WTC11 (cell line): ENCODE measurements around the gene ADGRF3. TPM values are rescaled to one million over a fixed set of nuclear protein-coding genes. Genes with fewer than 3 reads are reported as not detected.
"Not testable (repeated sequence)": the region's sequence is repeated elsewhere in the genome, so short reads cannot be mapped to it uniquely, and the experiment has no call there.

ENCODE experiments used
- ATAC-seq: fragments of 200-7000 bp; cut with Tn5 transposase; 2 replicates; pipeline ENCODE4 v1.10.0; 2021; ENCODE audit warnings: mild to moderate bottlenecking, moderate library complexity
- CTCF ChIA-PET: fragments of 300-600 bp; sonication (Branson Sonifier 250); formaldehyde crosslinking; loops from one replicate; lab custom pipeline; 2021; ENCODE audit warnings: antibody characterized with exemption; lab: Charles Lee
- POLR2A ChIA-PET: fragments of 350-600 bp; sonication (Branson Sonifier 250); formaldehyde crosslinking; loops from one replicate; lab custom pipeline; 2021; ENCODE audit warnings: antibody characterized with exemption; lab: Charles Lee
- DNase-seq: peaks from one replicate; pipeline ENCODE4 v3.0.0; 2021; ENCODE audit warnings: low spot score
- H3K27ac Mint-ChIP-seq: 2 replicates; pipeline ENCODE4 v1.8.0; 2021; ENCODE audit warnings: mixed read lengths
- H3K27me3 Mint-ChIP-seq: 2 replicates; pipeline ENCODE4 v1.8.0; 2021; ENCODE audit warnings: low read depth, mild to moderate bottlenecking, moderate library complexity, mixed read lengths
- H3K36me3 Mint-ChIP-seq: 2 replicates; pipeline ENCODE4 v1.8.0; 2021; ENCODE audit warnings: mixed read lengths
- H3K4me1 Mint-ChIP-seq: 2 replicates; pipeline ENCODE4 v1.8.0; 2022; ENCODE audit warnings: mixed read lengths
- H3K4me3 Mint-ChIP-seq: 2 replicates; pipeline ENCODE4 v1.8.0; 2021; ENCODE audit warnings: mild to moderate bottlenecking, moderate library complexity, mixed read lengths
- H3K9me3 Mint-ChIP-seq: 2 replicates; pipeline ENCODE4 v1.8.0; 2021; ENCODE audit warnings: mixed read lengths
- ATF6 ChIP-seq: sonication (generic); formaldehyde crosslinking; IDR thresholded peaks from 2 replicates; pipeline ENCODE4 v1.8.1; 2023; ENCODE audit warnings: mild to moderate bottlenecking, missing genetic modification reagents
- CBFB ChIP-seq: sonication (generic); formaldehyde crosslinking; IDR thresholded peaks from 2 replicates; pipeline ENCODE4 v1.8.1; 2022; ENCODE audit warnings: mild to moderate bottlenecking, low read depth, missing genetic modification reagents
- FOXJ3 ChIP-seq: sonication (generic); formaldehyde crosslinking; IDR thresholded peaks from 2 replicates; pipeline ENCODE4 v1.9.0; 2021; ENCODE audit warnings: missing genetic modification reagents, mild to moderate bottlenecking, borderline replicate concordance
- HMGA2 ChIP-seq: fragments of 250-450 bp; sonication (Bioruptor Pico); IDR thresholded peaks from 2 replicates; pipeline ENCODE4 v1.4.0; 2021; ENCODE audit warnings: mild to moderate bottlenecking, moderate library complexity
- NR1H2 ChIP-seq: sonication (generic); formaldehyde crosslinking; IDR thresholded peaks from 2 replicates; pipeline ENCODE4 v1.9.0; 2021; ENCODE audit warnings: mild to moderate bottlenecking, moderate library complexity, missing genetic modification reagents
- SMAD4 ChIP-seq: sonication (generic); formaldehyde crosslinking; IDR thresholded peaks from 2 replicates; pipeline ENCODE4 v1.8.0; 2022; ENCODE audit warnings: mild to moderate bottlenecking, missing genetic modification reagents
- SOX15 ChIP-seq: fragments of 250-450 bp; sonication (Bioruptor Pico); IDR thresholded peaks from 2 replicates; pipeline ENCODE4 v1.9.0; 2021; ENCODE audit warnings: mild to moderate bottlenecking
- ZNF281 ChIP-seq: sonication (generic); formaldehyde crosslinking; IDR thresholded peaks from 2 replicates; pipeline ENCODE4 v1.8.0; 2023; ENCODE audit warnings: mild to moderate bottlenecking, missing genetic modification reagents
- ZNF317 ChIP-seq: sonication (generic); formaldehyde crosslinking; IDR thresholded peaks from 2 replicates; pipeline ENCODE4 v1.8.1; 2023; ENCODE audit warnings: low read depth, mild to moderate bottlenecking, moderate library complexity, missing genetic modification reagents, borderline replicate concordance
- total RNA-seq: library from RNA; stranded (reverse); gene quantifications from 3 replicates; pipeline ENCODE4 v1.2.3, GENCODE V29; 2021
- TF ChIP-seq, protein P1 (sequence below): sonication (generic); formaldehyde crosslinking; IDR thresholded peaks from 2 replicates; pipeline ENCODE4 v1.8.0; 2023; ENCODE audit warnings: missing genetic modification reagents, mild to moderate bottlenecking, borderline replicate concordance
- TF ChIP-seq, protein P2 (sequence below): sonication (generic); formaldehyde crosslinking; IDR thresholded peaks from 2 replicates; pipeline ENCODE4 v1.8.0; 2022; ENCODE audit warnings: mild to moderate bottlenecking, missing genetic modification reagents
- TF ChIP-seq, protein P3 (sequence below): fragments of 250-450 bp; sonication (Bioruptor Pico); IDR thresholded peaks from 2 replicates; pipeline ENCODE4 v1.9.0; 2021; ENCODE audit warnings: moderate library complexity, mild to moderate bottlenecking, inconsistent platforms, borderline replicate concordance

ADGRF3 gene
- total RNA-seq, 1 experiment from 2014 or later, result 0.48 TPM

- TF ChIP-seq ZNF281 (CRISPR knock-in tag), result no peak
- TF ChIP-seq HMGA2 (CRISPR knock-in tag), result no peak
- no peak for TF ChIP-seq ATF6
- TF ChIP-seq SMAD4 (CRISPR knock-in tag), result no peak
These were observed 76.2 kb downstream of the ADGRF3 start (continued) for GRCh38 chr2:26270373-26270772.

GRCh38 chr2:26269571-26270158 lies 76.9 kb downstream of the ADGRF3 start:
- Mint-ChIP-seq H3K27ac (no peak overlapping the region), H3K27me3 (no peaks in the 10 kb centered on the region)
- no peak for TF ChIP-seq SOX15 (CRISPR knock-in tag)
- no peak for TF ChIP-seq ZNF317 (CRISPR knock-in tag)
- TF ChIP-seq, protein P1, sequence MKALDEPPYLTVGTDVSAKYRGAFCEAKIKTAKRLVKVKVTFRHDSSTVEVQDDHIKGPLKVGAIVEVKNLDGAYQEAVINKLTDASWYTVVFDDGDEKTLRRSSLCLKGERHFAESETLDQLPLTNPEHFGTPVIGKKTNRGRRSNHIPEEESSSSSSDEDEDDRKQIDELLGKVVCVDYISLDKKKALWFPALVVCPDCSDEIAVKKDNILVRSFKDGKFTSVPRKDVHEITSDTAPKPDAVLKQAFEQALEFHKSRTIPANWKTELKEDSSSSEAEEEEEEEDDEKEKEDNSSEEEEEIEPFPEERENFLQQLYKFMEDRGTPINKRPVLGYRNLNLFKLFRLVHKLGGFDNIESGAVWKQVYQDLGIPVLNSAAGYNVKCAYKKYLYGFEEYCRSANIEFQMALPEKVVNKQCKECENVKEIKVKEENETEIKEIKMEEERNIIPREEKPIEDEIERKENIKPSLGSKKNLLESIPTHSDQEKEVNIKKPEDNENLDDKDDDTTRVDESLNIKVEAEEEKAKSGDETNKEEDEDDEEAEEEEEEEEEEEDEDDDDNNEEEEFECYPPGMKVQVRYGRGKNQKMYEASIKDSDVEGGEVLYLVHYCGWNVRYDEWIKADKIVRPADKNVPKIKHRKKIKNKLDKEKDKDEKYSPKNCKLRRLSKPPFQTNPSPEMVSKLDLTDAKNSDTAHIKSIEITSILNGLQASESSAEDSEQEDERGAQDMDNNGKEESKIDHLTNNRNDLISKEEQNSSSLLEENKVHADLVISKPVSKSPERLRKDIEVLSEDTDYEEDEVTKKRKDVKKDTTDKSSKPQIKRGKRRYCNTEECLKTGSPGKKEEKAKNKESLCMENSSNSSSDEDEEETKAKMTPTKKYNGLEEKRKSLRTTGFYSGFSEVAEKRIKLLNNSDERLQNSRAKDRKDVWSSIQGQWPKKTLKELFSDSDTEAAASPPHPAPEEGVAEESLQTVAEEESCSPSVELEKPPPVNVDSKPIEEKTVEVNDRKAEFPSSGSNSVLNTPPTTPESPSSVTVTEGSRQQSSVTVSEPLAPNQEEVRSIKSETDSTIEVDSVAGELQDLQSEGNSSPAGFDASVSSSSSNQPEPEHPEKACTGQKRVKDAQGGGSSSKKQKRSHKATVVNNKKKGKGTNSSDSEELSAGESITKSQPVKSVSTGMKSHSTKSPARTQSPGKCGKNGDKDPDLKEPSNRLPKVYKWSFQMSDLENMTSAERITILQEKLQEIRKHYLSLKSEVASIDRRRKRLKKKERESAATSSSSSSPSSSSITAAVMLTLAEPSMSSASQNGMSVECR (CRISPR knock-in tag), result no peak
- TF ChIP-seq CBFB (CRISPR knock-in tag), result no peak
- TF ChIP-seq SMAD4 (CRISPR knock-in tag), result no peak
- TF ChIP-seq NR1H2 (CRISPR knock-in tag), result no peak
- no peak for TF ChIP-seq FOXJ3 (CRISPR knock-in tag)
- TF ChIP-seq, protein P2, sequence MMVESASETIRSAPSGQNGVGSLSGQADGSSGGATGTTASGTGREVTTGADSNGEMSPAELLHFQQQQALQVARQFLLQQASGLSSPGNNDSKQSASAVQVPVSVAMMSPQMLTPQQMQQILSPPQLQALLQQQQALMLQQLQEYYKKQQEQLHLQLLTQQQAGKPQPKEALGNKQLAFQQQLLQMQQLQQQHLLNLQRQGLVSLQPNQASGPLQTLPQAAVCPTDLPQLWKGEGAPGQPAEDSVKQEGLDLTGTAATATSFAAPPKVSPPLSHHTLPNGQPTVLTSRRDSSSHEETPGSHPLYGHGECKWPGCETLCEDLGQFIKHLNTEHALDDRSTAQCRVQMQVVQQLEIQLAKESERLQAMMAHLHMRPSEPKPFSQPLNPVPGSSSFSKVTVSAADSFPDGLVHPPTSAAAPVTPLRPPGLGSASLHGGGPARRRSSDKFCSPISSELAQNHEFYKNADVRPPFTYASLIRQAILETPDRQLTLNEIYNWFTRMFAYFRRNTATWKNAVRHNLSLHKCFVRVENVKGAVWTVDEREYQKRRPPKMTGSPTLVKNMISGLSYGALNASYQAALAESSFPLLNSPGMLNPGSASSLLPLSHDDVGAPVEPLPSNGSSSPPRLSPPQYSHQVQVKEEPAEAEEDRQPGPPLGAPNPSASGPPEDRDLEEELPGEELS (CRISPR knock-in tag), result no peak
- TF ChIP-seq, protein P3, sequence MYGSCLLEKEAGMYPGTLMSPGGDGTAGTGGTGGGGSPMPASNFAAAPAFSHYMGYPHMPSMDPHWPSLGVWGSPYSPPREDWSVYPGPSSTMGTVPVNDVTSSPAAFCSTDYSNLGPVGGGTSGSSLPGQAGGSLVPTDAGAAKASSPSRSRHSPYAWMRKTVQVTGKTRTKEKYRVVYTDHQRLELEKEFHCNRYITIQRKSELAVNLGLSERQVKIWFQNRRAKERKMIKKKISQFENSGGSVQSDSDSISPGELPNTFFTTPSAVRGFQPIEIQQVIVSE, result no peak
- TF ChIP-seq, all 79 proteins: peak for 0
- ChIA-PET POLR2A (no interaction called here), CTCF (no interaction called here)
- ATAC-seq (no peak), DNase-seq (no peak)
- no peak overlapping the region for H3K4me3 Mint-ChIP-seq
- H3K4me1 Mint-ChIP-seq, result no peaks in the 10 kb centered on the region
- peaks cover 5% of the 10 kb centered on the region for H3K36me3 Mint-ChIP-seq
- H3K9me3 Mint-ChIP-seq, result no peaks in the 10 kb centered on the region

DNA sequence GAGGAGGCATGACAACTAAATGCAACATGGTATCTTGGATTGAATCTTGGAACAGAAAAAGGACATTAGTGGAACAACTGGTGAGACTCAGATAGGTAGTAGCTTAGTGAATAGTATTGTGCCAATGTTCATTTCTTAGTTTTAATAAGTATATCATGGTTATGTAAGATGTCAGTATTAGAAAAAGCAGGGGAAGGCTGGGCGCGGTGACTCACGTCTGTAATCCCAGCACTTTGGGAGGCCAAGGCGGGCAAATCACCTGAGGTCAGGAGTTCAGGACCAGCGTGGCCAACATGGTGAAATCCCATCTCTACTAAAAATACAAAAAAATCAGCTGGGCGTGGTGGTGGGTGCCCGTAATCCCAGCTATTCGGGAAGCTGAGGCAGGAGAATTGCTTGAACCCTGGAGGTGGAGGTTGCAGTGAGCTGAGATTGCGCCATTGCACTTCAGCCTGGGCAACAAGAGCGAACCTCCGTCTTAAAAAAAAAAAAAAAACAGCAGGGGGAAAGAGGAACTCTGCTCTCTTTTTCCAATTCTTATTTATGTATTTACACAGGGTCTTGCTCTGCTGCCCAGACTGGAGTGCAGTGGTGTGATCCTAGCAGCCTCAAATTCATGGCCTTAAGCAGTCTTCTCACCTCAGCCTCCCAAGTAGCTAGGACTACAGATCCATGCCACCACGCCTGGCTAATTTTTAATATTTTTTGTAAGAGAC lies 77.8 kb downstream of the ADGRF3 start:
- DNase-seq, H3K4me3 Mint-ChIP-seq, H3K27me3 Mint-ChIP-seq, H3K36me3 Mint-ChIP-seq, H3K27ac Mint-ChIP-seq, ATAC-seq, H3K4me1 Mint-ChIP-seq, H3K9me3 Mint-ChIP-seq, CTCF ChIA-PET: not testable (repeated sequence)
- POLR2A ChIA-PET, result interaction anchor here (0.7 kb wide), 1 partner anchor 55 kb away, joined by 3 read pairs; no protein-coding TSS in a partner anchor
